Parathyroid adenoma (tissue), 2 donors: ENCODE data around the gene ZXDC.

ENCODE experiments used
- H2AFZ ChIP-seq: fragments of 300-600 bp; sonication (generic); one replicate; pipeline ENCODE4 v1.7.0; 2017; ENCODE audit warnings: antibody characterized with exemption, mild to moderate bottlenecking
- H3K27ac ChIP-seq: fragments of 300-600 bp; sonication (generic); one replicate; pipeline ENCODE4 v1.7.0; 2017
- H3K27me3 ChIP-seq: fragments of 300-600 bp; sonication (generic); one replicate; pipeline ENCODE4 v1.7.0; 2017; ENCODE audit warnings: low read length; ENCODE audit not compliant: control insufficient read depth, insufficient read depth
- H3K36me3 ChIP-seq: fragments of 300-600 bp; sonication (generic); one replicate; pipeline ENCODE4 v1.7.0; 2017; ENCODE audit warnings: low read length; ENCODE audit not compliant: control insufficient read depth, insufficient read depth
- H3K4me1 ChIP-seq: fragments of 300-600 bp; sonication (generic); one replicate; pipeline ENCODE4 v1.7.0; 2017; ENCODE audit warnings: control low read depth
- H3K4me2 ChIP-seq: fragments of 300-600 bp; sonication (generic); one replicate; pipeline ENCODE4 v1.7.0; 2017; ENCODE audit warnings: low read length
- H3K4me3 ChIP-seq: fragments of 300-600 bp; sonication (generic); one replicate; pipeline ENCODE4 v1.7.0; 2017; ENCODE audit warnings: low read depth, low read length
- H3K79me2 ChIP-seq: fragments of 300-600 bp; sonication (generic); one replicate; pipeline ENCODE4 v1.7.0; 2017; ENCODE audit warnings: control low read depth
- H3K9ac ChIP-seq: fragments of 300-600 bp; sonication (generic); one replicate; pipeline ENCODE4 v1.7.0; 2017; ENCODE audit warnings: mild to moderate bottlenecking
- H3K9me3 ChIP-seq: fragments of 300-600 bp; sonication (generic); one replicate; pipeline ENCODE4 v1.7.0; 2017; ENCODE audit warnings: low read length; ENCODE audit not compliant: control insufficient read depth
- CTCF ChIP-seq: fragments of 300-600 bp; sonication (generic); IDR thresholded peaks from one replicate; pipeline ENCODE4 v1.7.0; 2017; ENCODE audit warnings: antibody characterized with exemption, mild to moderate bottlenecking
- donor health status: primary hyperparathyroidism.

Gene ZXDC

GRCh38 chr3:126491221-126492013 is 15.7 kb upstream of the ZXDC start:
- Histone ChIP-seq H3K9ac (no peak overlapping the region), H3K36me3 (no peaks in the 10 kb centered on the region), H3K4me2 (no peak overlapping the region), H3K9me3 (no peaks in the 10 kb centered on the region), H3K27ac (no peak overlapping the region), H3K79me2 (no peaks in the 10 kb centered on the region), H3K4me3 (no peak overlapping the region), H2AFZ (no peak overlapping the region), H3K4me1 (no peaks in the 10 kb centered on the region), H3K27me3 (no peaks in the 10 kb centered on the region)
- TF ChIP-seq CTCF, result no peak

GRCh38 chr3:126490619-126491018 is 14.9 kb upstream of the ZXDC start:
- H3K79me2 ChIP-seq, result no peaks in the 10 kb centered on the region
- no peak overlapping the region for H3K27ac ChIP-seq
- H3K27me3 ChIP-seq, result no peaks in the 10 kb centered on the region
- no peak overlapping the region for H3K4me3 ChIP-seq
- TF ChIP-seq CTCF, result no peak
- H3K36me3 ChIP-seq, result no peaks in the 10 kb centered on the region
- no peaks in the 10 kb centered on the region for H3K9me3 ChIP-seq
- no peaks in the 10 kb centered on the region for H3K4me1 ChIP-seq
- H3K9ac ChIP-seq, result no peak overlapping the region
- H3K4me2 ChIP-seq, result no peak overlapping the region
- H2AFZ ChIP-seq, result no peak overlapping the region

DNA sequence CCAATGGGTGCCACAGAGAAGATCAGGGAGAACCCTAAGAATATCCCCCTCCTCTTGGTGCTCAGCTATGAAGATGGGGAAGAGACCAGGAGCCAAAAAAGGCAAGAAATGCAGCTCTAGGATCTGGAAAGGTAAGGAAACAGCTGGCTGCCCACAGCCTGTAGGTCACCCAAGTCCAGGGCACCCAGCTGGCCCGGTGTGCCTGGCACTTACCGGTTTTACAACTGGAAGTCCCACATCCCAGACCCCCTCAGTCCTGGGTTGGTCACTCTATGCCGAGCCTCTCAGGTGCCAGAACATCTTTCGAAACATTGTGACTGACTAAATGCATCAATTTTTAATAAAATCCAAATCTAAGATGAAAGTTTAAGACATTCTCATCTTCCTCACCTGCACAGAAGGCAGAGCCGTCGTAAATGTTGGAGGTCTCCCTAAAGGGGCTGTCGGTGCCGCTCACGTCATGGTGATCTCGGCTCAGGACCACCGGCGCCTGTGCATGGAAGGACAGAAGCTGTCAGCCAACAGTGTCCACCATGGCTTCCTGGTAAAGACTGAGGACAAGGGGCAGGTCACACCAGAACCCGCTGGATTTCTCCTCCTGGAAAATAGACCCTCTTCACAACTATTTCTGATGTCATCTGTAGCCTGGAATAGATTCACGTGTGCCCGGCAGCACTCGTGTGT is 13.3 kb upstream of the ZXDC start:
- Histone ChIP-seq H3K9me3 (no peaks in the 10 kb centered on the region), H3K4me2 (no peak overlapping the region), H3K79me2 (no peaks in the 10 kb centered on the region), H3K4me3 (no peak overlapping the region), H3K4me1 (peaks cover 6% of the 10 kb centered on the region), H3K27ac (no peak overlapping the region), H2AFZ (no peak overlapping the region), H3K9ac (no peak overlapping the region), H3K36me3 (no peaks in the 10 kb centered on the region), H3K27me3 (no peaks in the 10 kb centered on the region)
- no peak for TF ChIP-seq CTCF

- H3K4me1 ChIP-seq, result peaks cover 8% of the 10 kb centered on the region
- H3K9me3 ChIP-seq, result no peaks in the 10 kb centered on the region
- H3K27ac ChIP-seq, result no peak overlapping the region
- no peak overlapping the region for H3K4me2 ChIP-seq
- H3K9ac ChIP-seq, result no peak overlapping the region
- H3K36me3 ChIP-seq, result no peaks in the 10 kb centered on the region
- no peaks in the 10 kb centered on the region for H3K27me3 ChIP-seq
- no peaks in the 10 kb centered on the region for H3K79me2 ChIP-seq
- H3K4me3 ChIP-seq, result no peak overlapping the region
- TF ChIP-seq CTCF, result no peak
- H2AFZ ChIP-seq, result no peak overlapping the region
These were observed 12.5 kb upstream of the ZXDC start for GRCh38 chr3:126488185-126488584.
